Activated CD4-positive, alpha-beta T cell treated with anti-CD3 and anti-CD28 coated beads, Interleukin-2, amount 50 U/mL, for 48 hours (primary cell): ENCODE results near the gene ARFIP1.

Experiments
- DNase-seq, 2 experiments: peaks; one replicate each; pipeline ENCODE4 v3.0.0-alpha.2; 2020

The ARFIP1 gene

GRCh38 chr4:152900395-152900794 is 120.6 kb downstream of the ARFIP1 start:
- DNase-seq, result no peak

GRCh38 chr4:152901205-152901604 is 121.5 kb downstream of the ARFIP1 start:
- no peak for DNase-seq

- DNase-seq, result no peak
These were observed 123.9 kb downstream of the ARFIP1 start for GRCh38 chr4:152903658-152904057.

GRCh38 chr4:152909901-152910300 is 130.1 kb downstream of the ARFIP1 start:
- DNase-seq, result no peak

- no peak for DNase-seq
These were observed 130.8 kb downstream of the ARFIP1 start for GRCh38 chr4:152910521-152910920.

- no peak for DNase-seq
These were observed 138.0 kb downstream of the ARFIP1 start for GRCh38 chr4:152917543-152918395.

- DNase-seq, result no peak
These were observed 140.1 kb downstream of the ARFIP1 start for GRCh38 chr4:152919826-152920225.

- no peak for DNase-seq
These were observed 141.0 kb downstream of the ARFIP1 start for GRCh38 chr4:152920768-152921167.

GRCh38 chr4:152921284-152921683 is 141.5 kb downstream of the ARFIP1 start:
- no peak for DNase-seq

GRCh38 chr4:152925851-152926250 is 146.1 kb downstream of the ARFIP1 start:
- no peak for DNase-seq

GRCh38 chr4:152926959-152927358 is 147.2 kb downstream of the ARFIP1 start:
- DNase-seq, result no peak

- DNase-seq, result no peak
These were observed 148.0 kb downstream of the ARFIP1 start for GRCh38 chr4:152927737-152928136.

- no peak for DNase-seq
These were observed 148.5 kb downstream of the ARFIP1 start for GRCh38 chr4:152928286-152928685.

- no peak for DNase-seq
These were observed 150.1 kb downstream of the ARFIP1 start for GRCh38 chr4:152929888-152930287.

GRCh38 chr4:152935143-152935542 is 155.4 kb downstream of the ARFIP1 start:
- DNase-seq, result peak; percentile 16 to 33

GRCh38 chr4:152935631-152936445 is 156.1 kb downstream of the ARFIP1 start, which contains the start of gene FHDC1:
FHDC1 (plus strand) TSS chr4:152936323; CDS start chr4:152943058, 6,735 bp downstream.
- peak; percentile 23 to 29 for DNase-seq

GRCh38 chr4:152936446-152937335 is 156.9 kb downstream of the ARFIP1 start:
- DNase-seq, result peak; percentile 18 to 29

- DNase-seq, result peak; percentile 9 to 25
These were observed 157.8 kb downstream of the ARFIP1 start for GRCh38 chr4:152937336-152938236.

- DNase-seq, result no peak
These were observed 158.6 kb downstream of the ARFIP1 start for GRCh38 chr4:152938237-152938947.

GRCh38 chr4:152939621-152940020 is 159.9 kb downstream of the ARFIP1 start:
- DNase-seq, result no peak

- DNase-seq, result no peak
These were observed 160.7 kb downstream of the ARFIP1 start for GRCh38 chr4:152940461-152940860.
